ENCODE results near the gene TSR3.

TSR3 gene

GRCh38 chr16:1361685-1362360 is 10.1 kb upstream of the TSR3 start:
- no peak for DNase-seq
- in situ Hi-C loops (cut with HindIII; ENCODE audit: low pct_ligation_motif_present, low pct_unique_long_range_greater_than_20kb, low sequenced_read_pairs), result no loop called here

GRCh38 chr16:1357906-1358566 is 6.4 kb upstream of the TSR3 start:
- no peak for DNase-seq
- in situ Hi-C loops (cut with HindIII; ENCODE audit: low pct_ligation_motif_present, low pct_unique_long_range_greater_than_20kb, low sequenced_read_pairs), result no loop called here

GRCh38 chr16:1356061-1356900 is 4.6 kb upstream of the TSR3 start:
- in situ Hi-C loops (cut with HindIII; ENCODE audit: low pct_ligation_motif_present, low pct_unique_long_range_greater_than_20kb, low sequenced_read_pairs), result no loop called here
- DNase-seq, result no peak

- in situ Hi-C loops (cut with HindIII; ENCODE audit: low pct_ligation_motif_present, low pct_unique_long_range_greater_than_20kb, low sequenced_read_pairs), result no loop called here
- DNase-seq, result no peak
Observed at GRCh38 chr16:1355591-1355990, 3.9 kb upstream of the TSR3 start.

GRCh38 chr16:1354815-1355540 is 3.3 kb upstream of the TSR3 start:
- DNase-seq, result no peak
- in situ Hi-C loops (cut with HindIII; ENCODE audit: low pct_ligation_motif_present, low pct_unique_long_range_greater_than_20kb, low sequenced_read_pairs), result no loop called here

GRCh38 chr16:1351215-1351581 is 480 bp downstream of the TSR3 start:
- in situ Hi-C loops (cut with HindIII; ENCODE audit: low pct_ligation_motif_present, low pct_unique_long_range_greater_than_20kb, low sequenced_read_pairs), result no loop called here
- DNase-seq, result no peak

GRCh38 chr16:1350691-1351090 is 987 bp downstream of the TSR3 start:
- in situ Hi-C loops (cut with HindIII; ENCODE audit: low pct_ligation_motif_present, low pct_unique_long_range_greater_than_20kb, low sequenced_read_pairs), result no loop called here
- no peak for DNase-seq

- in situ Hi-C loops (cut with HindIII; ENCODE audit: low pct_ligation_motif_present, low pct_unique_long_range_greater_than_20kb, low sequenced_read_pairs), result no loop called here
Observed at GRCh38 chr16:1349951-1350350, 1.7 kb downstream of the TSR3 start.

GRCh38 chr16:1349351-1349750 is 2.3 kb downstream of the TSR3 start:
- in situ Hi-C loops (cut with HindIII; ENCODE audit: low pct_ligation_motif_present, low pct_unique_long_range_greater_than_20kb, low sequenced_read_pairs), result no loop called here
- no peak for DNase-seq

More at GRCh38 chr16:1349951-1350350, 1.7 kb downstream of the TSR3 start:
- DNase-seq, result no peak

GRCh38 chr16:1348926-1349325 is 2.8 kb downstream of the TSR3 start:
- no peak for DNase-seq
- in situ Hi-C loops (cut with HindIII; ENCODE audit: low pct_ligation_motif_present, low pct_unique_long_range_greater_than_20kb, low sequenced_read_pairs), result no loop called here

- DNase-seq, result no peak
- in situ Hi-C loops (cut with HindIII; ENCODE audit: low pct_ligation_motif_present, low pct_unique_long_range_greater_than_20kb, low sequenced_read_pairs), result no loop called here
Observed at GRCh38 chr16:1348441-1348840, 3.2 kb downstream of the TSR3 start.

GRCh38 chr16:1347962-1348361 is 3.7 kb downstream of the TSR3 start:
- DNase-seq, result no peak
- in situ Hi-C loops (cut with HindIII; ENCODE audit: low pct_ligation_motif_present, low pct_unique_long_range_greater_than_20kb, low sequenced_read_pairs), result no loop called here

- DNase-seq, result no peak
- in situ Hi-C loops (cut with HindIII; ENCODE audit: low pct_ligation_motif_present, low pct_unique_long_range_greater_than_20kb, low sequenced_read_pairs), result no loop called here
Observed at GRCh38 chr16:1347286-1347855, 4.3 kb downstream of the TSR3 start.

- DNase-seq, result peak; percentile 28
- in situ Hi-C loops (cut with HindIII; ENCODE audit: low pct_ligation_motif_present, low pct_unique_long_range_greater_than_20kb, low sequenced_read_pairs), result no loop called here
Observed at GRCh38 chr16:1346422-1347285, 5.0 kb downstream of the TSR3 start.

- DNase-seq, result no peak
- in situ Hi-C loops (cut with HindIII; ENCODE audit: low pct_ligation_motif_present, low pct_unique_long_range_greater_than_20kb, low sequenced_read_pairs), result no loop called here
Observed at GRCh38 chr16:1345651-1346421, 5.8 kb downstream of the TSR3 start.

- in situ Hi-C loops (cut with HindIII; ENCODE audit: low pct_ligation_motif_present, low pct_unique_long_range_greater_than_20kb, low sequenced_read_pairs), result no loop called here
- DNase-seq, result no peak
Observed at GRCh38 chr16:1345087-1345486, 6.6 kb downstream of the TSR3 start.

- in situ Hi-C loops (cut with HindIII; ENCODE audit: low pct_ligation_motif_present, low pct_unique_long_range_greater_than_20kb, low sequenced_read_pairs), result no loop called here
- DNase-seq, result no peak
Observed at GRCh38 chr16:1344499-1344898, 7.2 kb downstream of the TSR3 start.

All from ACHN (cell line).